ENCODE results near the gene KIRREL3. TPM values are rescaled to one million over a fixed set of nuclear protein-coding genes. Genes with fewer than 3 reads are reported as not detected.

Gene KIRREL3
- total and polyA plus RNA-seq, 2 of the 8 experiments (the other 6 are each of a cell fraction or from before 2014, with no cell fraction given) = 0.29 to 0.32 TPM

DNA sequence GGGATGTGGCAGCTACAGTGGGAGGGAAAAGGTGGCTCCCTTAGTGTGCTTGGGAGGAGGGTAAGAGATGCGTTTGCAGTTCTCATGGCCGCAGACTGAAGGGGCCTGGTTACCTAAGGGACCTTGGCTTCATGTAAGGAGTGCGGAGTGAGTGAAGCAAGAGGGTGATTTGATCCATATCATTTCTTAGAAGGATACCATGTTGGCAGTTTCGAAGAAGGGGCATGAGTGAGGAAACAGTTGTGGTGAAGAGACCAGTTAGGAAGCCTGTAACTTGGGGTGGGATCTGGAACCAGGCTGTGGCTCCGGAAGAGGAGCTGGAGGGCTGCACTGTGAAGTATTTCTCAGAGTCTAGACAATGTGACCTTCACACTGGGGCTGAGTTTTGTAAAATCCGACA is 600.1 kb downstream of the KIRREL3 start:
- Histone ChIP-seq H3K79me1 (ENCODE audit: low read depth, low read length) (peaks cover 4% of the 10 kb centered on the region; the same call in 1 of the 2 replicates), H3K4me2 (ENCODE audit: insufficient read depth in 1 of 2, low read depth in 2 of 2, low read length in 2 of 2) (no peak overlapping the region), H3K79me2 (ENCODE audit: control insufficient read depth in 1 of 2, insufficient read depth in 2 of 2, low read length in 2 of 2) (no peaks in the 10 kb centered on the region; a peak in 1 of 4 replicates), H3K9ac (replicated peaks in 1 of 4; ENCODE audit: extremely low read depth in 1 of 4, low read depth in 3 of 4, low read length in 3 of 4) (no peak overlapping the region), H3K23ac (ENCODE audit: insufficient read length) (no peak overlapping the region), H3K14ac (ENCODE audit: insufficient read length) (no peak overlapping the region), H3K4ac (replicated peaks; ENCODE audit: insufficient read length, low read depth, low read length) (no peak overlapping the region), H3K23me2 (ENCODE audit: low read depth, low read length) (no peaks in the 10 kb centered on the region), H3K18ac (ENCODE audit: extremely low read depth, low read length) (no peak overlapping the region), H2AFZ (ENCODE audit: low read length) (no peak overlapping the region), H4K8ac (ENCODE audit: extremely low read depth, insufficient read depth, low read length) (no peak overlapping the region), H4K5ac (ENCODE audit: insufficient read length, low read depth, low read length) (no peak overlapping the region), H3K27ac (ENCODE audit: low read depth, low read length) (no peak overlapping the region), H4K20me1 (replicated peaks in 1 of 2; ENCODE audit: control insufficient read depth in 1 of 2, insufficient read depth in 2 of 2, low read length in 2 of 2) (no peaks in the 10 kb centered on the region), H2BK5ac (ENCODE audit: low read depth, low read length) (no peak overlapping the region), H3K27me3 (replicated peaks in 1 of 4; ENCODE audit: control insufficient read depth in 3 of 4, extremely low read depth in 1 of 4, insufficient read depth in 3 of 4, low read length in 3 of 4) (no peaks in the 10 kb centered on the region), H4K91ac (replicated peaks; ENCODE audit: insufficient read length, low read length) (no peak overlapping the region), H3K36me3 (ENCODE audit: control insufficient read depth in 2 of 4, insufficient read depth in 4 of 4, low read length in 3 of 4) (no peaks in the 10 kb centered on the region), H2BK120ac (replicated peaks; ENCODE audit: low read depth, low read length) (no peak overlapping the region), H3K56ac (replicated peaks; ENCODE audit: insufficient read length, low read depth, low read length) (no peak overlapping the region), H2BK12ac (ENCODE audit: low read depth, low read length) (no peak overlapping the region), H3K9me3 (ENCODE audit: insufficient read depth in 2 of 2, low read depth in 1 of 2, low read length in 1 of 2) (no peaks in the 10 kb centered on the region), H3K4me1 (replicated peaks in 1 of 4; ENCODE audit: control insufficient read depth in 3 of 4, insufficient read depth in 4 of 4, low read length in 3 of 4) (peaks cover 2 to 15% (median 6%) of the 10 kb centered on the region in 4 experiments; a peak in 6 of 7 replicates), H2BK15ac (ENCODE audit: low read length) (no peak overlapping the region), H2BK20ac (ENCODE audit: low read length) (no peak overlapping the region), H3K4me3 (ENCODE audit: extremely low read depth in 1 of 4, insufficient read depth in 2 of 4, low read depth in 3 of 4, low read length in 4 of 4) (no peak overlapping the region), H2AK5ac (ENCODE audit: low read depth, low read length) (no peak overlapping the region)
- CTCF ChIA-PET (ENCODE audit: partially characterized antibody) = interaction anchor here (1.1 kb wide), 1 partner anchor 93 kb away, joined by 5 read pairs; no protein-coding TSS in a partner anchor
- WGBS, 2 experiments (ENCODE audit: extremely low coverage in 1 of 2, insufficient coverage in 1 of 2, insufficient read length in 1 of 2, insufficient replicate concordance in 2 of 2, low coverage in 1 of 2, low lambda C conversion rate in 2 of 2, missing lambda C conversion rate in 1 of 2) = 95% methylated on average over 6 of the region's 6 CpGs; no CpG with 5 or more reads in 1 of the 2 experiments
- POLR2A ChIA-PET (ENCODE audit: partially characterized antibody) = no interaction called here
- DNase-seq (ENCODE audit: low read depth in 1 of 2, low spot score in 2 of 2) = no peak
- FAIRE-seq = no peak
- TF ChIP-seq PHF8 (conservative IDR thresholded peaks at IDR 0.05; ENCODE audit: low read depth, low read length) (no peak), SIRT6 (IDR thresholded peaks at IDR 0.05; ENCODE audit: low read length) (no peak), EZH2 (IDR thresholded peaks at IDR 0.05; ENCODE audit: low read depth, low read length, severe bottlenecking) (no peak), SRF (IDR thresholded peaks at IDR 0.05; ENCODE audit: low read depth, low read length) (no peak), SAP30 (IDR thresholded peaks at IDR 0.05; ENCODE audit: insufficient read depth, insufficient replicate concordance, low read length) (no peak), KDM5A (IDR thresholded peaks at IDR 0.05; ENCODE audit: low read length) (no peak), RAD21 (IDR thresholded peaks at IDR 0.05 in 1 of 2, conservative IDR thresholded peaks at IDR 0.05 in 1 of 2; ENCODE audit: low read depth in 2 of 2, low read length in 2 of 2) (no peak), TCF12 (IDR thresholded peaks at IDR 0.05; ENCODE audit: low read depth, low read length) (no peak), KDM4A (IDR thresholded peaks at IDR 0.05; ENCODE audit: low read depth, low read length, severe bottlenecking) (no peak), MAFK (IDR thresholded peaks at IDR 0.05; ENCODE audit: low read depth, low read length) (no peak), CBX5 (IDR thresholded peaks at IDR 0.05; ENCODE audit: low read depth, low read length) (no peak), RXRA (IDR thresholded peaks at IDR 0.05; ENCODE audit: insufficient read depth, low read depth, low read length) (no peak)
- TF ChIP-seq, protein P1, sequence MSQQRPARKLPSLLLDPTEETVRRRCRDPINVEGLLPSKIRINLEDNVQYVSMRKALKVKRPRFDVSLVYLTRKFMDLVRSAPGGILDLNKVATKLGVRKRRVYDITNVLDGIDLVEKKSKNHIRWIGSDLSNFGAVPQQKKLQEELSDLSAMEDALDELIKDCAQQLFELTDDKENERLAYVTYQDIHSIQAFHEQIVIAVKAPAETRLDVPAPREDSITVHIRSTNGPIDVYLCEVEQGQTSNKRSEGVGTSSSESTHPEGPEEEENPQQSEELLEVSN (IDR thresholded peaks at IDR 0.05) = no peak

Data from H1 (cell line).